ENCODE data around the gene CDK11B. TPM values are rescaled to one million over a fixed set of nuclear protein-coding genes. Genes with fewer than 3 reads are reported as not detected.
"Not testable (repeated sequence)": the region's sequence is repeated elsewhere in the genome, so short reads cannot be mapped to it uniquely, and the experiment has no call there.

The CDK11B gene
- total RNA-seq, 1 donor from 2014 or later: 34.1 TPM

DNA sequence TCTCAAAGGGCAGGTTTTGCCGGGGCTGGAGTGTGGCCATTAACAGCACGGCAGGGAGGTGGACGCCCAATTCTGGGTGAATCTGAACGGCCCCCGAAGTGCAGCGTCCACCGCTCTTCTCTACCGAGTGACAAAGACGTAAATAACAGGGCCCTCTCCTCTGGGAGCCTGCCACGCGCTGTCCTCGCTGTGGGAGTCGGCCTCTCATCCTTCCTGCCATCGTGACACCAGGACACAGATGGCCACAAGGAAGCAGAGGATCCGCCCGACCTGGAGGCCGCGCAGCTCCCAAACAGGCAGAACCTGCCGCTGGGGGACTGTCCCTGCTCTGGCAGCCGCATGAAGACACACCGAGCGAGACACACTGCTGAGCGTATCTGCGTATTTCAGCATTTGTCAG is 12.1 kb upstream of the CDK11B start:
- no peak for DNase-seq (ENCODE audit: low read depth, low spot score)
- H3K27me3 Mint-ChIP-seq (ENCODE audit: low read depth): no peaks in the 10 kb centered on the region
- H3K4me1 Mint-ChIP-seq: no peaks in the 10 kb centered on the region
- no peak overlapping the region for H3K27ac Mint-ChIP-seq (ENCODE audit: unreplicated experiment)
- H3K9me3 Mint-ChIP-seq: no peaks in the 10 kb centered on the region
- H3K4me3 Mint-ChIP-seq: no peak overlapping the region
- H3K36me3 Mint-ChIP-seq (ENCODE audit: low read depth): peaks cover 4% of the 10 kb centered on the region
- TF ChIP-seq CTCF (conservative IDR thresholded peaks at IDR 0.05): no peak

DNA sequence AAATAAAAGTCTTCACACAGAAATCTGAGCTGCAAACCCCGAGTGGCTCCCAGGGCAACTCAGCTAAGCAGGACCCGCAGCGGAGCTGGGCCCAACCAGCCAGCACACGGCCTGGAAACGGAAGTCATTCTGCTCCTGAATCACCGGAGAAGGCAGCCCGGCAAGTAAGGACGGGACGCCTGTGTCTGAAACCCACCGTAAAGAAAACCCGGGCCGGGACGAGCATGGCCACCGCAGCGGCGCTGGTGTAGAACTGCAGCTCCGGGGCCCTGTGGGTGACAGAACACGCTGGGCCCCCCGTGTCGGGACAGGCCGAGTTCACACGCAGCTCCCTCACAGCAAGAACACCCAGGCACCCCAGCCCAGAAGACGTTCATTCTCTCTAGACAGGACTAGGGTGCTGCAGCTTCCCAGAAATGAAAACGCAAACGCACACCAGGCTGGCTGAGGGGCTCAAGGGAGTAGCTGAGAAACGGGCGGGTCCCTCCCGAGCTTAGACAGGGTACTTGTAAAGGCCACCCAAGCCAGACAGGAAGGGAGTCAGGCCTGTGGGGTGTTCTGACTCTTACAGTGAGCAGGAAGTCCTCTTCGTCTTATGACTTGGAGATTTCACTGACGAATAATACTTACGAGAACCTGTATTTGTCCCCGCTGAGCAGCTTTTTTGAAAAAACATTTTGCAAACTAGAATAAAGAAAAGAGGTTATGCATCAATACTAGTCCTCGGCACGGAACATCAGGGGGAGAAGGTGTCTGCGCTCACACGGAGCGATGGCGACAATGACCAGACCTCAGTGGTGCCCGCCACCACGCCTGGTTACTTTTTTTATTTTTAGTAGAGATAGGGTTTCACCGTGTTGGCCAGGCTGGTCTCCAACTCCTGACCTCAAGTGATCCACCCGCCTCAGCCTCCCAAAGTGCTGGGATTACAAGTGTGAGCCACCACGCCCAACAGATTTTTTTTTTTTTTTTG is 10.9 kb upstream of the CDK11B start:
- Mint-ChIP-seq H3K4me1 (no peaks in the 10 kb centered on the region), H3K4me3 (no peak overlapping the region), H3K9me3 (no peaks in the 10 kb centered on the region), H3K36me3 (ENCODE audit: low read depth) (peaks cover 4% of the 10 kb centered on the region), H3K27me3 (ENCODE audit: low read depth) (no peaks in the 10 kb centered on the region), H3K27ac (ENCODE audit: unreplicated experiment) (no peak overlapping the region)
- no peak for TF ChIP-seq CTCF (conservative IDR thresholded peaks at IDR 0.05)
- no peak for DNase-seq (ENCODE audit: low read depth, low spot score)

- Mint-ChIP-seq H3K27ac (ENCODE audit: unreplicated experiment) (no peak overlapping the region), H3K36me3 (ENCODE audit: low read depth) (peaks cover 4% of the 10 kb centered on the region), H3K4me3 (no peak overlapping the region), H3K27me3 (ENCODE audit: low read depth) (no peaks in the 10 kb centered on the region), H3K9me3 (no peaks in the 10 kb centered on the region), H3K4me1 (no peaks in the 10 kb centered on the region)
- DNase-seq (ENCODE audit: low read depth, low spot score): no peak
- no peak for TF ChIP-seq CTCF (conservative IDR thresholded peaks at IDR 0.05)
Measured at GRCh38 chr1:1666526-1666925, 7.7 kb upstream of the CDK11B start.

DNA sequence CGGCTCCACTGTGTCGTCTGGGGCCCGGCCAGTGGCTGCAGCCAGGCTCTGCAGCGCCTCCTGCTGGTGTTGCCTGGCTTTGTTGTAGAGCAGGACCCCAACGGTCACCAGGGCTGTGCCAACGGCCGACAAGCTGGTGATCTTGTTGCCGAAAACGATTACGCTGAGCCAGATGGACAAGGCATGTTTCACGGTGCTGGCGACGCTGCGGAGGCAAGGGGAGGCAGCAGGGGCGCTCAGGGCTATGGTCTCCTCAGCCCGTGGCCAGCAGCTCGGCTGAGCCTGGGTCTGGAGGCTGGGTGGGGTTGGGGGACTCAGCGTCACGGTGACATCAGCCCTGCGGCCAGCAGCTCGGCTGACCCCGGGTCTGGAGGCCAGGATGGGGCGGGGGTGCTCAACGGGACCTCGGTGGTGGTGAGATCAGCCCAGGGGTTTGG is 7.0 kb upstream of the CDK11B start:
- H3K9me3 Mint-ChIP-seq: no peaks in the 10 kb centered on the region
- no peaks in the 10 kb centered on the region for H3K36me3 Mint-ChIP-seq (ENCODE audit: low read depth)
- peak; percentile 58 for TF ChIP-seq CTCF (conservative IDR thresholded peaks at IDR 0.05)
- H3K4me3 Mint-ChIP-seq: no peak overlapping the region
- no peak overlapping the region for H3K27ac Mint-ChIP-seq (ENCODE audit: unreplicated experiment)
- DNase-seq (ENCODE audit: low read depth, low spot score): peak; percentile 55
- H3K27me3 Mint-ChIP-seq (ENCODE audit: low read depth): no peaks in the 10 kb centered on the region
- H3K4me1 Mint-ChIP-seq: no peaks in the 10 kb centered on the region

- DNase-seq (ENCODE audit: low read depth, low spot score): no peak
- Mint-ChIP-seq H3K4me1 (no peaks in the 10 kb centered on the region), H3K36me3 (ENCODE audit: low read depth) (no peaks in the 10 kb centered on the region), H3K4me3 (no peak overlapping the region), H3K9me3 (no peaks in the 10 kb centered on the region), H3K27me3 (ENCODE audit: low read depth) (no peaks in the 10 kb centered on the region), H3K27ac (ENCODE audit: unreplicated experiment) (no peak overlapping the region)
- TF ChIP-seq CTCF (conservative IDR thresholded peaks at IDR 0.05): no peak
Measured at GRCh38 chr1:1664941-1665814, 6.4 kb upstream of the CDK11B start.

- DNase-seq (ENCODE audit: low read depth, low spot score); H3K9me3 Mint-ChIP-seq; H3K36me3 Mint-ChIP-seq (ENCODE audit: low read depth); H3K4me3 Mint-ChIP-seq; H3K27ac Mint-ChIP-seq (ENCODE audit: unreplicated experiment); H3K27me3 Mint-ChIP-seq (ENCODE audit: low read depth); H3K4me1 Mint-ChIP-seq: not testable (repeated sequence)
Measured at GRCh38 chr1:1664318-1664717, 5.5 kb upstream of the CDK11B start.

GRCh38 chr1:1662830-1663560 is 4.2 kb upstream of the CDK11B start:
- not testable (repeated sequence) for DNase-seq (ENCODE audit: low read depth, low spot score); H3K4me1 Mint-ChIP-seq; H3K27me3 Mint-ChIP-seq (ENCODE audit: low read depth); H3K4me3 Mint-ChIP-seq; H3K27ac Mint-ChIP-seq (ENCODE audit: unreplicated experiment); H3K36me3 Mint-ChIP-seq (ENCODE audit: low read depth); H3K9me3 Mint-ChIP-seq

Data from neural crest cell (in vitro differentiated cells).